T-cell (primary cell): ENCODE results near the gene SEL1L. TPM values are rescaled to one million over a fixed set of nuclear protein-coding genes. Genes with fewer than 3 reads are reported as not detected.
A peak's percentile ranks its signal among the peaks of the same experiment; 100 is the strongest.
"Not testable (repeated sequence)": the region's sequence is repeated elsewhere in the genome, so short reads cannot be mapped to it uniquely, and the experiment has no call there.

Experiments
- ATAC-seq, 4 experiments: fragments of 200-7000 bp in 3 of 4; fragments of 150-1000 bp in 1 of 4; cut with Tn5 transposase; replicated peaks in 1 of 4; 1 replicate in 3 of 4; 2 replicates in 1 of 4; pipeline ENCODE4 v1.10.0; 2021; ENCODE audit warnings: moderate library complexity in 3 of 4, mild to moderate bottlenecking in 2 of 4, moderate number of reproducible peaks in 1 of 4
- CTCF ChIA-PET, 2 donors: fragments of 300-600 bp; sonication (Branson Sonifier 250); formaldehyde crosslinking; loops; one replicate each; lab custom pipeline; 2022; ENCODE audit warnings: antibody characterized with exemption in 2 of 2; lab: Charles Lee
- POLR2A ChIA-PET, 2 donors: fragments of 300-600 bp; sonication (Branson Sonifier 250); formaldehyde crosslinking; loops; one replicate each; lab custom pipeline; 2022; ENCODE audit warnings: antibody characterized with exemption in 2 of 2; lab: Charles Lee
- DNase-seq, 35 experiments: peaks; one replicate each; pipeline versions ENCODE4 v3.0.0 to v3.0.0-alpha.2; 2013 to 2023
- H3K27ac ChIP-seq: one replicate; pipeline ENCODE4 v1.5.1; 2013; ENCODE audit warnings: low read length
- H3K27me3 ChIP-seq, 2 experiments: replicated peaks in 1 of 2; 1 replicate in 1 of 2; 2 replicates in 1 of 2; pipeline versions ENCODE4 v1.6.1 to v1.7.0; 2013; ENCODE audit warnings: low read length in 1 of 2, mixed read lengths in 1 of 2; ENCODE audit not compliant: control insufficient read depth in 2 of 2, insufficient read depth in 2 of 2; ENCODE audit errors: extremely low read depth in 1 of 2
- H3K36me3 ChIP-seq, 2 donors: 1 replicate in 1 of 2; 2 replicates in 1 of 2; pipeline versions ENCODE4 v1.6.1 to v1.7.0; 2013; ENCODE audit warnings: low read length in 1 of 2; ENCODE audit not compliant: control insufficient read depth in 2 of 2, insufficient read depth in 1 of 2; ENCODE audit errors: extremely low read depth in 1 of 2
- H3K4me1 ChIP-seq, 2 experiments: 1 replicate in 1 of 2; 2 replicates in 1 of 2; pipeline versions ENCODE4 v1.6.1 to v1.7.0; 2013; ENCODE audit warnings: low read length in 2 of 2, mixed read lengths in 1 of 2; ENCODE audit not compliant: insufficient read depth in 2 of 2, control insufficient read depth in 1 of 2; ENCODE audit errors: extremely low read depth in 1 of 2
- H3K4me3 ChIP-seq, 2 donors: 1 replicate in 1 of 2; 2 replicates in 1 of 2; pipeline versions ENCODE4 v1.5.1 to v1.7.0; 2013; ENCODE audit warnings: mild to moderate bottlenecking in 2 of 2, low read length in 1 of 2, moderate library complexity in 1 of 2; ENCODE audit not compliant: control insufficient read depth in 1 of 2; ENCODE audit errors: extremely low read depth in 1 of 2
- H3K9me3 ChIP-seq: 2 replicates; pipeline ENCODE4 v1.7.0; 2013
- H3K27ac Mint-ChIP-seq, 2 donors: one replicate each; pipeline ENCODE4 v1.8.0; 2020 to 2021; ENCODE audit warnings: mild to moderate bottlenecking in 2 of 2, mixed read lengths in 2 of 2
- H3K27me3 Mint-ChIP-seq, 2 donors: one replicate each; pipeline ENCODE4 v1.8.0; 2021 to 2022; ENCODE audit warnings: mixed read lengths in 2 of 2
- H3K36me3 Mint-ChIP-seq: one replicate; pipeline ENCODE4 v1.8.0; 2021; ENCODE audit warnings: mixed read lengths
- H3K4me1 Mint-ChIP-seq, 3 donors: one replicate each; pipeline ENCODE4 v1.8.0; 2020 to 2022; ENCODE audit warnings: mixed read lengths in 3 of 3, mild to moderate bottlenecking in 1 of 3
- H3K4me3 Mint-ChIP-seq, 3 donors: one replicate each; pipeline ENCODE4 v1.8.0; 2020 to 2022; ENCODE audit warnings: mild to moderate bottlenecking in 3 of 3, mixed read lengths in 3 of 3, moderate library complexity in 3 of 3
- H3K9me3 Mint-ChIP-seq, 3 donors: one replicate each; pipeline ENCODE4 v1.8.0; 2020 to 2022; ENCODE audit warnings: mixed read lengths in 3 of 3
- WGBS: methylation state at CpG from one replicate; pipeline ENCODE4 v1.1.5; 2013; ENCODE audit warnings: missing lambda C conversion rate; ENCODE audit not compliant: insufficient coverage; 5-methylcytosine and 5-hydroxymethylcytosine counted together
- total RNA-seq, 35 experiments: library from RNA in 6 of 35; stranded (reverse) in 6 of 35; fragments of 120-200 nt in 1 of 35; gene quantifications; one replicate each; pipeline versions ENCODE4 v1.2.1 to v1.2.4 and lab custom pipeline; 2013 to 2026

Gene SEL1L
- total RNA-seq, 5 donors from 2014 or later (not counting 1 experiment from before 2014, with no cell fraction given), result 44.2 to 55.2 (median 52.7) TPM

DNA sequence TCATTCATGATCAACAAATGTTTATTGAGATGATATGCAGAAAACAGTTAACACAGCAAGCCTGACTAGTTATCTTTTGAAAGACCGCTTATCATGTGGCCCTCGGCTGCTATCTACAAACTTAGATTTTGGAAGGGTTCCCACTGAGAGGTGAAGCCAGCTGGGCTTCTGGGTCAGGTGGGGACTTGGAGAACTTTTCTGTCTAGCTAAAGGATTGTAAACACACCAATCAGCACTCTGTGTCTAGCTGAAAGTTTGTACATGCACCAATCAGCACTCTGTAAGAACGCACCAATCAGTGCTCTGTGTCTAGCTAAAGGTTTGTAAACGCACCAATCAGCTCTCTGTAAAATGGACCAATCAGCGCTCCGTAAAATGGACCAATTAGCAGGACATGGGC is 20.8 kb downstream of the SEL1L start:
- 100% methylated on average over 6 of the region's 6 CpGs for WGBS
- POLR2A ChIA-PET, result not testable (repeated sequence)
- peaks cover 30 to 54% (median 53%) of the 10 kb centered on the region in 3 donors for H3K4me1 Mint-ChIP-seq

DNA sequence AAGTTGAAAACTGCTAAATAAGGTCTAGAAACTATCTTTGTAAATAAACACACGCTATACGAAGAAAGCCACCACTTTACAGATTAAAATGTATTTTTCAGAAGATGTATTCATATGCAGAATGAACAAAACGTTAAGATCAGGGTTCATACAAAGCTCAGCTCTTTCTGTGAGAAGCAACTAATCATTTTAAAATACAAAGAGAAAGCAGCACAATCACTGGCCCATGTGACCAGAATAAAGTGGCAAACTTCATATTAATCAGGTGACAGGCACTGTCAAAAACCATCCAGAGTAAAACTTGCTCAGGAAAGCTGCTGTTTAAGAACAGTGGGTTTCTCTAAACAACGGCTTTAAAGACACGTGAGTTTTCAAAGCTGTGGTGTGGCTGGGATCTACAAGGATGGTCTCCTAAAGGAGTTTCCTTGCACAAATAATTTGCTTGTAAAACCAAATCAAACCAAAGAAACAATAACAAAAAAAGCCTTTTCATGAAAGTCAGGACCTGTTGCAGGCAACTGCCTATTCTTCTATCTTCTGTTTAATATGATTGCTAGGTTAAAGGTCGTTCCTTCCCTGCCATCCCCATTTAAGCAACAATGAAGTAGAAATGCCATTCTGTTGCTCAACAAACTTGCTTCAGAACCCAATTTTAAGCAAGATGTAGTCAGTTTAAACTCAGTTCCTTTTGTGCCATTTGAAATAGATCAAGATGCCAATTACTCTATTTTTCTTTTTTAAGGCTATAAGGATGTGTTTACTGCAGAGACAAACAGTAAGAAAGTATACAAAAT is 22.3 kb downstream of the SEL1L start:
- Mint-ChIP-seq H3K4me1 (peaks cover 37 to 57% (median 56%) of the 10 kb centered on the region in 3 donors), H3K27me3 (no peaks in the 10 kb centered on the region), H3K4me3 (no peak overlapping the region), H3K27ac (peak overlapping the region in 1 of 2 donors; percentile 39), H3K36me3 (peaks cover 58% of the 10 kb centered on the region), H3K9me3 (no peaks in the 10 kb centered on the region)
- ChIA-PET POLR2A (interaction anchor here in 1 of 2 donors (0.5 to 0.6 kb wide), 2 partner anchors 20 to 25 kb away, joined by 3 to 11 read pairs; no protein-coding TSS in a partner anchor), CTCF (interaction anchor here in 1 of 2 donors (0.8 kb wide), 1 partner anchor 20 kb away, joined by 3 read pairs; no protein-coding TSS in a partner anchor)
- no peak for ATAC-seq
- no peak overlapping the region for H3K4me3 ChIP-seq
- WGBS, result no CpG with 5 or more reads among the region's 6 CpGs
- DNase-seq, result no peak
- H3K27me3 ChIP-seq, result no peaks in the 10 kb centered on the region
- peaks cover 7 to 28% of the 10 kb centered on the region in 2 donors for H3K36me3 ChIP-seq
- no peaks in the 10 kb centered on the region for H3K9me3 ChIP-seq
- H3K4me1 ChIP-seq, result no peaks in the 10 kb centered on the region
- no peak overlapping the region for H3K27ac ChIP-seq

More for the DNA sequence above, 20.8 kb downstream of the SEL1L start:
- CTCF ChIA-PET, H3K4me3 Mint-ChIP-seq, H3K27me3 Mint-ChIP-seq, H3K4me1 ChIP-seq, H3K9me3 ChIP-seq, H3K9me3 Mint-ChIP-seq, ATAC-seq, H3K27me3 ChIP-seq, H3K4me3 ChIP-seq, H3K27ac ChIP-seq, H3K27ac Mint-ChIP-seq, DNase-seq: not testable (repeated sequence)
- H3K36me3 ChIP-seq, result peaks cover 7 to 33% of the 10 kb centered on the region in 2 donors
- H3K36me3 Mint-ChIP-seq, result peaks cover 51% of the 10 kb centered on the region

DNA sequence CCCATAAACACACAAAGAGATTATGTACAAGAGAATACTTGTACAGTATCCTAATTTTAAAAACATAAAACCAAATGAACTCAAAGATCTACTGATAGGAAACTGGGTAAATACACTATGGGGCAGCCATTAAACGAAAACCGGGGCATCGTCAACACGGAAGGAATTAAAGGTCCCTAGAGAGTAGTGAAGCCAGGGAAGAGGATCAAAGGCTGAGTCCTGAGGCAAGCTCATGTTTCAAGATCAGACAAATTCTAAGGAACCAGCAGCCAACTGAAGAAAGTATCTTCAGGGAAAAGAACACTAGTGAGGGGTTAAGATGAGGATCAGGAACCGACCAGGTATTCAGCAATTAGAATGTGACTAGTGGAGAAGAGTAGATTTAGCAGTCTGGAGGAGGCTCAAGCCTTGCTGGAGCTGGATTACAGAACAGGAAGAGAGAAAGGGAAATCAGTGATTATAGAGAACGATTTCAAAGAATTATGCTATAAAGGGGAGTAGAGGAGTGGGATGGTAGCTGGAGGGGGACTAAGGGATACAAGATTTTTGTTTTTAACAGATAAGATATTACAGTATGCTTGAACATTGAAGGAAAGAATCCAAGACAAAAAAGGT is 23.7 kb downstream of the SEL1L start:
- H3K36me3 ChIP-seq, result peaks cover 7 to 36% of the 10 kb centered on the region in 2 donors
- ChIA-PET CTCF (interaction anchor here (0.5 to 1.3 kb wide), 3 partner anchors 21 to 618 kb away, joined by 3 to 4 read pairs (median 4); no protein-coding TSS in a partner anchor), POLR2A (no interaction called here)
- Mint-ChIP-seq H3K4me1 (peaks cover 37 to 54% (median 51%) of the 10 kb centered on the region in 3 donors), H3K36me3 (peaks cover 57% of the 10 kb centered on the region), H3K4me3 (no peak overlapping the region), H3K9me3 (no peaks in the 10 kb centered on the region), H3K27ac (peak overlapping the region; percentile 44 to 57), H3K27me3 (no peaks in the 10 kb centered on the region)
- no peaks in the 10 kb centered on the region for H3K9me3 ChIP-seq
- H3K4me1 ChIP-seq, result no peaks in the 10 kb centered on the region
- H3K27me3 ChIP-seq, result no peaks in the 10 kb centered on the region
- H3K27ac ChIP-seq, result no peak overlapping the region
- DNase-seq (no peak), ATAC-seq (no peak)
- no peak overlapping the region for H3K4me3 ChIP-seq
- WGBS, result 98% methylated on average over 5 of the region's 6 CpGs

DNA sequence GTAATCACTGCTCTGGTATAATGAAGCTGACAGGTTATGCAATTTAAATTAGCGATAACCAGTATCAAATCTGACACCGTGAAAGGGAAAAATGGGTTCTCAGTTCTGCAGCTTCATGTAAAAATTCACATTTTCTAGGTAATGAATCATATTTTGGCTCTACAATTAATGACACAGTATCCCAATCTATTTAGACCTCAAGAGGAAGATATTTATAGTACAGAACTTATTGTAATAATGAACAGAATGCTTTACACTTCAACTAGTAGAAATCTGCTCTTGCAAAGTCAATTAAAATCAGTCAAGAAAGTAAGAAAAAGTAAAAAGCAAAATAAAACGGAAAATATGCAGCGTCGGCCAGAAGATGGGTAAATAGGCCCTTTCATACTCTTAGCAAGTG is 24.3 kb downstream of the SEL1L start:
- peaks cover 54% of the 10 kb centered on the region for H3K36me3 Mint-ChIP-seq
- H3K4me3 Mint-ChIP-seq, result no peak overlapping the region
- H3K4me1 ChIP-seq, result no peaks in the 10 kb centered on the region
- no peaks in the 10 kb centered on the region for H3K27me3 ChIP-seq
- no peak for DNase-seq
- no peak overlapping the region for H3K4me3 ChIP-seq
- no CpG with 5 or more reads among the region's 5 CpGs for WGBS
- peaks cover 37 to 52% (median 49%) of the 10 kb centered on the region in 3 donors for H3K4me1 Mint-ChIP-seq
- no peaks in the 10 kb centered on the region for H3K9me3 ChIP-seq
- no peak overlapping the region for H3K27ac ChIP-seq
- H3K27ac Mint-ChIP-seq, result no peak overlapping the region
- ATAC-seq, result no peak
- CTCF ChIA-PET, result interaction anchor here in 1 of 2 donors (1.3 kb wide), 1 partner anchor 22 kb away, joined by 4 read pairs; no protein-coding TSS in a partner anchor
- no peaks in the 10 kb centered on the region for H3K27me3 Mint-ChIP-seq
- H3K9me3 Mint-ChIP-seq, result no peaks in the 10 kb centered on the region
- POLR2A ChIA-PET, result no interaction called here
- peaks cover 7 to 39% of the 10 kb centered on the region in 2 donors for H3K36me3 ChIP-seq

DNA sequence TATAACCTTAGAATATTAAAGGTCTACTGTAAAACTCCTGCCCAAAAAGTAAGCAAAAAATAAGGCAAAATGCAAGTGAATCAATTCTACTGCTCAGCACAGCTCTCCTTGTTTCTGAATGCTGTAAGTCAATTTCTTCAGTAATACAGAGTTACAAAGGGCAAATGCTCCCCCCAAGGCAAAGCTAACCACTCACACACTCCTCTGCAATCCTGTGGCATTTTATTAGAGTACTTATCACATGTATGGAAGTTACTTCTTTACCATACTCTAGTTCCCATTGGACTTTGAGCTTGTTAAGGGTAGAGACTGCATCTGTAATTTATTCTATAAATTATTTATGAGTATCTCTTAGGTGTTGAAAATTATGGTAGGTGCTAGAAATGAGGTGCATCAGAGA is 27.2 kb downstream of the SEL1L start:
- Mint-ChIP-seq H3K27me3 (no peaks in the 10 kb centered on the region), H3K9me3 (no peaks in the 10 kb centered on the region), H3K4me1 (peaks cover 28 to 32% (median 28%) of the 10 kb centered on the region in 3 donors), H3K27ac (no peak overlapping the region), H3K4me3 (no peak overlapping the region), H3K36me3 (peaks cover 57% of the 10 kb centered on the region)
- H3K4me1 ChIP-seq, result no peaks in the 10 kb centered on the region
- ATAC-seq (no peak), DNase-seq (no peak)
- H3K9me3 ChIP-seq, result no peaks in the 10 kb centered on the region
- ChIA-PET CTCF (interaction anchor here in 1 of 2 donors (0.7 kb wide), 1 partner anchor 33 kb away, joined by 3 read pairs; no protein-coding TSS in a partner anchor), POLR2A (no interaction called here)
- H3K27ac ChIP-seq, result no peak overlapping the region
- H3K36me3 ChIP-seq, result peaks cover 0 to 55% of the 10 kb centered on the region in 2 donors
- H3K4me3 ChIP-seq, result no peak overlapping the region
- H3K27me3 ChIP-seq, result no peaks in the 10 kb centered on the region

DNA sequence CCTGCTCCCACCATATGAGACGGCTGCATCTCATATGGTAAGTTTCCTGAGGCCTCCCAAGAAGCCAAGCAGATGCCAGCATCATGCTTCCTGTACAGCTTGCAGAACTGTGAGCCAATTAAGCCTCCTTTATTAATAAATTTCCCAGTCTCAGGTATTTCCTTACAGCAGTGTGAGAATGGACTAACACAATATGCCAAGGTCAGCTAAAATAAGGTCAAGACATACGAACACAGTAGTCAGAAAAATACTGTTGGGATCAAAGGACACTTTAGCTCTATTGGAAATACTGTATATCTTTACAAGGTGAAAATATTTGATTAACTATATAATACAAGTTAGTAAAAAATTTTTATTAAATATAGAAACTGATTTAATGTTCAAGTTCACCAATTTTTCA is 28.8 kb downstream of the SEL1L start:
- POLR2A ChIA-PET, result no interaction called here

More for the DNA sequence above, 28.8 kb downstream of the SEL1L start:
- Histone ChIP-seq H3K27me3 (no peaks in the 10 kb centered on the region), H3K9me3 (no peaks in the 10 kb centered on the region), H3K27ac (no peak overlapping the region), H3K4me1 (no peaks in the 10 kb centered on the region), H3K36me3 (peaks cover 0 to 69% of the 10 kb centered on the region in 2 donors), H3K4me3 (no peak overlapping the region)
- CTCF ChIA-PET, result no interaction called here
- Mint-ChIP-seq H3K4me1 (peaks cover 14 to 18% (median 16%) of the 10 kb centered on the region in 3 donors), H3K27me3 (no peaks in the 10 kb centered on the region), H3K9me3 (no peaks in the 10 kb centered on the region), H3K27ac (no peak overlapping the region), H3K4me3 (no peak overlapping the region), H3K36me3 (peaks cover 60% of the 10 kb centered on the region)
- no CpG with 5 or more reads among the region's 2 CpGs for WGBS
- ATAC-seq (no peak), DNase-seq (no peak)
